Globus pallidus (tissue), 1 donor: ENCODE results near the gene UGCG.
"Not testable (repeated sequence)": the region's sequence is repeated elsewhere in the genome, so short reads cannot be mapped to it uniquely, and the experiment has no call there.

Source experiments
- DNase-seq: peaks from one replicate; pipeline ENCODE4 v3.0.0-alpha.2; 2015; ENCODE audit warnings: low spot score

UGCG gene

DNA sequence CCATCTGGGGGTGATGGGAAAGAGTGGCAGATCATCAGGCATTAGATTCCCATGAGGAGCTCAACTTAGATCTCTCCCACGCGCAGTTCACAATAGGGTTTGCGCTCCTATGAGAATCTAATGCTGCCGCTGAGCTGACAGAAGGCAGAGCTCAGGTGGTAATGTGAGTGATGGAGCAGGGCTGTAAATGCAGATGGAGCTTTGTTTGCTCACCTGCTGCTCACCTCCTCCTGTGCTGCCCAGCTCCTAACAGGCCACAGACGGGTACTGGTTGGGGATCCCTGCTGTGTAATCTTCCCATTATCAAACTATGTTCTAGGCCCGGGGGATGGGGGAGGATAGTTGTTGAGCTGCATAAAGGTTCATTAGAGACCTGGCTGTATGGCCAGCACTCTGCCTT is 58.4 kb downstream of the UGCG start:
- no peak for DNase-seq

DNA sequence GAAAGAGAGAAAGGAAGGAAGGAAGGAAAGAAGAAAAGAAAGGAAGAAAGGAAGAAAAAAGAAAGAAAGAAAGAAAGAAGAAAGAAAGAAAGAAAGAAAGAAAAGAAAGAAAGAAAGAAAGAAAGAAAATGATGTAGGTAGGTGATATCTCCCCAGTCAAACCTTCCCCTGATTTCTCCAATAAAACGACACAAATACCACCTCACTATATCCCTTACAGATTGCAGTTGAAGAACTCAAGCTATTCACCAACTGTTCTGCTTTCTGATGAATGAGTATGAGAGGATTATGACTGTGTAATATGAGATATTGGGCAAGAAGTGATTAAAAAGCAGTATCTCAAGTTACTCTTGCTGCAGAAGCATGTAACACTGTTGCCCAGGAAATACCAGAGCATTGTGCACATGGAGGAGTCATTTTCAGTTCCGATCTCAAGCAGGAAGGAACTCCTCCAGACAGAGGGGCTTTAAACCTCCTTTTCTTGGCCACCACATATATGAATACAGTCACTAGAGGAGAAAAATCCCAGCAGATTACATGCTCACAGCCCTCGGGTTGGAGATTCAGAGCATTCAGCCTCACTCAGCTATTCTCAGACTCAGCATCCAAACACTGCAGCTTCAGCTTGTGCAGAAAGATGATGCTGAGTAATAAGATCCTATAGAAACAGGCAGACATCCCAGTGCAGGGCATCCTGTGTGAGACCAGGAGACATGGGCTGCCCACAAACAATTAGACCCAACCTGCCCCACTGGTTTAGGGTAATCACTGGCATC is 61.4 kb downstream of the UGCG start:
- no peak for DNase-seq

DNA sequence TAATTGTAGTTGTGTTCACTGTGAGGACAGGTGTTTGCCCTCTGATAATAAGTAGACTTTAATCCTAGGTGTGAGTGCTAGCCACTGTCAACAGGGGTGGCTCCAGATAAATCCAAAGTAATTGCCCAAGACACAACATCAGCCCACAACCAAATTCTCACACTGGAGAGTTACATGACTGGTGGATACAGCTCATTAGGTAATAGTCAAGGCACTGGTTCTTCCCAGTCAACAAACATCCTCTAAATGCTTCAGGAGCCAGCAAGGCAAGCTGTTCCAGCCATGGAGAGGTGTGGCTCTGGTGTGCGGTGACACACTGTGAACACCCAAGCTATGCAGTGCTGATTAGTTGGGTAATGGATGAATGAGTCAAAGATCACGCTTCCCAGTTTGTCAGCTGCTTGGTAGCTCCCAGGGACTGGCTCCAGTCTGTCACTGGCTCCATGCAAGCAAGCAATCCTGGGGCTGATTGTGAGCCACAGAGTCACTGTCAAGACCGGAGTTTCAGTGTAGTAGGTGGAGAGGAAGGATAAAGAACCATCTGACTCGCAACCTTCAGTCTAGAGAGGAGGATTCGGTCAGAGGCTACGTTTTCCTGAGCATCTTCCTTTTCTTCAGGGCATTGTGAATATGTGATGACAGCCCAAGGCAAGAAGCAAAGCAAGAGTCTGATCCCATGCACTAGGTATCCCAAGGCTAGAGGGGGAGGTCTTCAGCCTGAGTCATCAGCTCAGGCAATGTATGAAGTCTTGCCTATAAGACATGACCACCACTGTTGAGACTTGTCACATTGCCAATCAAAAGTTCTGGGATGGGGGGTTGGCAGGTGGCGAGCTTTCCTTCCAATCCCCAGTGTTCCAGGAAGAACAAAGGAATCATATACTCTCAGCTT is 63.1 kb downstream of the UGCG start:
- DNase-seq = no peak

DNA sequence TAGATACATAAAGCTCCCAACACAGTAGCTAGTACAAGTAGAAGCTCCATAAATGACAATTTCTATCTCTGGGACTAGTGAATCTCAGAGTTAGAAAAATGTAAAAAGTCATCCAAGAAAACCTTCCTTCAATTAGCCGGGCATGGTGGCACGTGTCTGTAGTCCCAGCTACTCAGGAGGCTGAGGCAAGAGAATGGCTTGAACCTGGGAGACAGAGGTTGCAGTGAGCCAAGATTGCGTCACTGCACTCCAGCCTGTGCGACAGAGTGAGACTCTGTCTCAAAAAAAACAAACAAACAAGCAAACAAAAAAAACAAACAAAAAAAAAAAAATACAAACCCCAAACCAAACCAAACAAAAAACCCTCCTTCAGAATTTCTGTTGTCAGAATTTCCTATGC is 63.9 kb downstream of the UGCG start:
- not testable (repeated sequence) for DNase-seq

- DNase-seq = no peak
Observed at GRCh38 chr9:111961009-111961408, 64.4 kb downstream of the UGCG start.

GRCh38 chr9:111961575-111961974 is 65.0 kb downstream of the UGCG start:
- no peak for DNase-seq

DNA sequence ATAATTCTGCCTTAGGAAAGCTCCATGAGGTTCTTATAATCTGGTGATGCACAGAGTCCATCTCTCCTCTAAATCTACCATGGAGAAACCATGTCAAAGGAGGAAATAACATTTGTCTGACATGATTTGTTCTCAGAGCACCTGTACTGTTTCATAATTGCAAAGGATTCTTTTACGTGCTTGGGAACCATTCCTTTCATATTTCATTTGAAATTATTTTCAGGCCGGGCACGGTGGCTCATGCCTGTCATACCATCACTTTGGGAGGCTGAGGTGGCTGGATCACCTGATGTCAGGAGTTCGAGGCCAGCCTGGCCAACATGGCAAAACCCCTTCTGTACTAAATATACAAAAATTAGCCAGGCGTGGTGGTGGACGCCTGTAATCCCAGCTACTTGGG is 65.4 kb downstream of the UGCG start:
- DNase-seq = no peak

DNA sequence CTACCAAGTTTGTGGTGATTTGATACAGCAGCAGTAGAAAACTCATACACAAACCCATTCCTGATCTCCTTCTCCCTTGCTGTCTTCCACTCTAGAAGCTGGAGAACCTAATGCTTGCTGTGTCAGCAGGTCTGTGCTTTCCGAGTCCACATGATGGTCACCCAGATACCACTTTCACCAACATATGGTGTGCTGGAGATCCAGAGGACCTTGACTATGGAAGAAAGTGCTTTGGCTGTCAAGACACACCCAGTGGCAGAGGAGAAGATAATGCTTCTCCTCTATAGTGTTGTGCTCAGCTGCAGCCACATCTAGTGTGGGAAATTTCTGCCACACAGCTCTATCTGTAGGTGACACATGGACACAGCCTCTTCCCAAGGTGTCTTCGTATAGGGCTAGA is 67.4 kb downstream of the UGCG start:
- DNase-seq = no peak

- DNase-seq = no peak
Observed at GRCh38 chr9:111965566-111966019, 69.0 kb downstream of the UGCG start.

DNA sequence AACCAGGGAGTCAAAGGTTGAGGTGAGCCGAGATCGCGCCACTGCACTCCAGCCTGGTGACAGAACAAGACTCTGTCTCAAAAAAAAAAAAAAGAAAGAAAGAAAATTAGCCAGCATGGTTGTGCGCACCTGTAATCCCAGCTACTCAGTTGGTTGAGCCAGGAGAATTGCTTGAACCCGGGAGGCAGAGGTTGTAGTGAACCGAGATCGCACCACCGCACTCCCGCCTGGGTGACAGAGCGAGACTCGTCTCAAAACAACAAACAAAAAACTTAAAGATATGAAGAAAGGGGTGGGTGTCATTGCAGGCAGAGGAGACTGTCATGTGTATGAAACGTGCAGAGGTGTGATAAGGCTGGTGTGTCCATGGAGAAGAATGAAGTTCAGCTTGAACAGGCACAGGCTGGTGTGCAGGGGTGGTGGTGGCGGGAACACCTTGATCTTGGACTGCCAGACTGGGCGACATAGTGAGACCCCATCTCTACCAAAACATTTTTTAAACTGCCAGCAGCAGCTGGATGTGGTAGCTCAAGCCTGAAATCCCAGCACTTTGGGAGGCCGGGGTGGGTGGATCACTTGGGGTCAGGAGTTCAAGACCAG is 69.6 kb downstream of the UGCG start:
- DNase-seq = no peak

DNA sequence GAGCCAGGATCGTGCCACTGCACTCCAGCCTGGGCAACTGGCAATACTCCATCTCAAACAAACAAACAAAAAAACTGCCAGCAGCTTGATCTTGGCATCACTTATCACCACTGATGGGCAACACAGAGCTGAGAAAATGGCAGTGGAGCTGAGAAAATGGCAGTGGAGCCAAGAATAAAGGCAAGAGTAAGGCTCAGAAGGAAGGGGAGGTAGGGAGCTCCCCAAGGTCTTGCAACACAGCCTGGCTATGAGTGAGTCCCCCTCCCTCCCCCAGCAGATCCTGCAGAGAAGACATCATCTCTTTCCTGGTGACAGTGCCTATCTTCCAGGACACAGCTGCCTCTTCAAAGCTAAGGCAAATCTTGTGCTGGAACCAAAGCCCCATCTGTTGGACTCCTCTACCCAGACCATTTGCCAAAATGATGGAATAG is 70.3 kb downstream of the UGCG start:
- no peak for DNase-seq

DNA sequence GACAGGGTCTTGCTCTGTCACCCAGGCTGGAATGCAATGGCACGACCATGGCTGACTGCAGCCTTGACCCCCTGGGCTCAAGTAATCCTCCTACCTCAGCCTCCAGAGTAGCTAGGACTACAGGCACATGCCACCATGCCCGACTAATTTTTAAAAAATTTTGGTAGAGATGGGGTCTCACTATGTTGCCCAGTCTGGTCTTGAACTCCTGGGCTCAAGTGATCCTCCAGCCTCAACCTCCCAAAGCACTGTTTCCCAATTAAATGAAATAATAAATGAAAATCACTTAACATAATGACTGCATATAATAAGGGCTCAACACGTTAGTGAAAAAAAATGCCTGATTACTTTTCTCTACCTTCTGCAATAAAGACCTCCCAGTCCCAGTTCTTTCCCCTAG is 71.0 kb downstream of the UGCG start:
- no peak for DNase-seq

DNA sequence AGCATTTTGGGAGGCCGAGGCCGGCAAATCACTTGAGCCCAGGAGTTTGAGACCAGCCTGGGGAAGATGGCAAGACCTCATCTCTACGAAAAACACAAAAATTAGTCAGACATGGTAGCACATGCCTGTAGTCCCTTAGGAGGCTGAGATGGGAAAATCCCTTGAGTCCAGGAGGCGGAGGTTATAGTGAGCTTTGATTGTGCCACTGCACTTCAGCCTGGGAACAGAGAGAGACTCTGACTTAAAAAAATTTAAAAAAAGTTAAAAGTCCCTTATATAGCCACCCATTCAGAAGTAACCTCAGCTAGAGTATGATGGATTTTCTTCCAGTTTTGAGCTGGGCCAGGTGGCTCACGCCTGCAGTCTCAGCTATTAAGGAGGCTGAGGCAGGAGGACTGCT is 72.4 kb downstream of the UGCG start:
- DNase-seq = no peak

DNA sequence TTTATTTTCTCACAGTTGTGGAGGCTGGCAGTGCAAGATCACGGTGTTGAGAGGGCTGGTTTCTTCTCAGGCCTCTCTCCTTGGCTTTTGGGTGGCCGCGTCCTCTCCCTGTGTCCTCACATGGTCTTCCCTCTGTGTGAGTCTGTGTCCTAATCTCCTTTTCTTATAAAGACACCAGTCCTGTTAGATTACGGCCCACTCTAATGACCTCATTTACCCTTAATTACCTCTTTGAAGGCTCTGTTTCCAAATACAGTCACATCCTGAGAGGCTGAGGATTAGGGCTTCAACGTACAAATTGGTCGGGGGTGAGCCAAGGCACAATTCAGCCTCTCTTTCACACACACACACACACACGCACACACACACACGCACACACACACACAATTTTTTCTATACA is 73.0 kb downstream of the UGCG start:
- no peak for DNase-seq

DNA sequence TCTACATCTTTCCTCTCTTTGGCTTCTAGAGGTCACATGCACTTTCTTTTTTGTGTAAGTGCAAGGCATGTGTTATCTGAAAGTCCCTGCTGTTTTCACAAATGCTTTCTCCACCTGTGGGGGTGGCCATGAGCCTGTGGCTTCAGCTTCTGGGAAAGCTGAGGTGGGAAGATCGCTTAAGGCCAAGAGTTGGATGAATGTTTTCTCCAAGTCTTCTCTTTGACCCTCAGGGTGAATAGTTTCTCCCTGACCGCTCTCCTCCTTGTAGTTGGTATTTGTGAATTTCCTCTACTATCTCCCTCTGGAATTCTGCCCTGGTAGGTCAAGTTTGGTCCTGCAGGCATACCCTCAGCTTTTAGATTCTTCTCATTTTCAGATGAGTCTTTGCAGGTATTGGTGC is 74.2 kb downstream of the UGCG start:
- no peak for DNase-seq

GRCh38 chr9:111974092-111974681 is 77.6 kb downstream of the UGCG start:
- DNase-seq = no peak

- no peak for DNase-seq
Observed at GRCh38 chr9:111975709-111976108, 79.1 kb downstream of the UGCG start.

- no peak for DNase-seq
Observed at GRCh38 chr9:111978616-111979015, 82.0 kb downstream of the UGCG start.

- DNase-seq = no peak
Observed at GRCh38 chr9:111979561-111979960, 82.9 kb downstream of the UGCG start.

- no peak for DNase-seq
Observed at GRCh38 chr9:111980398-111980797, 83.8 kb downstream of the UGCG start.

DNA sequence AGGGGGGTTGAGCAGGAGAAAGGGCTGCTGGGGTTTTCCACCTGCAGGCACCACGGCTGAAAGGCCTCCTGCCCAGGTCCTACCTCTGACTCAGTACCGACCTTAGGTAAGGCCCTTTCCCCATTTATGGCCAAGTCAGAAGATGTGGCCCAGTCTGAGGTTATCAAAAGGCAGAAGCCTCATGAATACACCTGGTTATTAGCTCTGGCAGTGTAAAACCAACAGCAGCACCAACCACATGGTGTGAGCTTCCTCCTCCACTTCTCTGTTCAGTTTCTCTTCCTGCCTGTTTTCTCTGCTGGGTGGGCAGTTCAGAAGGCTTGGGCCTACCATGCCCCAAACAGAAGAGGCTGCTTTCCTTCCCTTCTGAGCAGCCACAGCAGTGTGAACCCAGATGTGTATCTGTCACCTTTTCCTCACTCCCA is 86.9 kb downstream of the UGCG start:
- peak; percentile 24 for DNase-seq

- no peak for DNase-seq
Observed at GRCh38 chr9:111984086-111984802, 87.6 kb downstream of the UGCG start.
